Fibroblast of the aortic adventitia (primary cell): ENCODE measurements around the gene GPX2. TPM values are rescaled to one million over a fixed set of nuclear protein-coding genes. Genes with fewer than 3 reads are reported as not detected.

Experiments
- DNase-seq: peaks from one replicate; pipeline ENCODE4 v3.0.0-alpha.2; 2010; ENCODE audit warnings: low read depth
- H3K4me3 ChIP-seq: 2 replicates; pipeline ENCODE4 v1.5.1; 2011; ENCODE audit warnings: low read depth, mild to moderate bottlenecking, control low read depth, low read length, moderate library complexity
- total RNA-seq: library from RNA; depleted of rRNA; stranded (reverse); fragments of >200 nt; gene quantifications from 2 replicates; pipeline ENCODE4 v1.2.3, GENCODE V29; 2012; ENCODE audit warnings: low replicate concordance
- TF ChIP-seq, protein P1 (sequence below): IDR thresholded peaks from 2 replicates; pipeline ENCODE4 v1.5.1; 2011; ENCODE audit warnings: mild to moderate bottlenecking, low read length, control low read depth, inconsistent platforms; ENCODE audit not compliant: insufficient read depth

The GPX2 gene
- total RNA-seq, 1 donor: not detected

DNA sequence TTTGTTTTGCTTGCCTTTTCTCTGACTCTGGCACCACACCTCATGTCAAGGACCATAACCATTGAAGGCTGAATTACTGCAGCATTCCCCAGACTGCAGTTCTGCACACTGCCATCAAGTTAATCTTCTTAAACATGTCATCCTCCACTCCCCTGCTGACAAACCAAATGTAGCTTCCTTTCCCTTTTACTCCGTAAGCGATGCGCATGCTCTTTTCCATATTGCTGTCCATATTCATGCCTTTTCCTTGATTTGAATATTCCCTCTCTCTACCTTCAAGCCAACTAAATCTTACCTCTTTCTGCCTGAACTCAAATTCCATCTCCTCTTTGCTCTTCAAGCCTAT is 13.6 kb downstream of the GPX2 start:
- no peak for DNase-seq
- TF ChIP-seq, protein P1, sequence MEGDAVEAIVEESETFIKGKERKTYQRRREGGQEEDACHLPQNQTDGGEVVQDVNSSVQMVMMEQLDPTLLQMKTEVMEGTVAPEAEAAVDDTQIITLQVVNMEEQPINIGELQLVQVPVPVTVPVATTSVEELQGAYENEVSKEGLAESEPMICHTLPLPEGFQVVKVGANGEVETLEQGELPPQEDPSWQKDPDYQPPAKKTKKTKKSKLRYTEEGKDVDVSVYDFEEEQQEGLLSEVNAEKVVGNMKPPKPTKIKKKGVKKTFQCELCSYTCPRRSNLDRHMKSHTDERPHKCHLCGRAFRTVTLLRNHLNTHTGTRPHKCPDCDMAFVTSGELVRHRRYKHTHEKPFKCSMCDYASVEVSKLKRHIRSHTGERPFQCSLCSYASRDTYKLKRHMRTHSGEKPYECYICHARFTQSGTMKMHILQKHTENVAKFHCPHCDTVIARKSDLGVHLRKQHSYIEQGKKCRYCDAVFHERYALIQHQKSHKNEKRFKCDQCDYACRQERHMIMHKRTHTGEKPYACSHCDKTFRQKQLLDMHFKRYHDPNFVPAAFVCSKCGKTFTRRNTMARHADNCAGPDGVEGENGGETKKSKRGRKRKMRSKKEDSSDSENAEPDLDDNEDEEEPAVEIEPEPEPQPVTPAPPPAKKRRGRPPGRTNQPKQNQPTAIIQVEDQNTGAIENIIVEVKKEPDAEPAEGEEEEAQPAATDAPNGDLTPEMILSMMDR: no peak
- H3K4me3 ChIP-seq: no peak overlapping the region

GRCh38 chr14:64928239-64929013 is 14.1 kb downstream of the GPX2 start:
- TF ChIP-seq, protein P1: no peak
- DNase-seq: no peak
- no peak overlapping the region for H3K4me3 ChIP-seq

- TF ChIP-seq, protein P1: no peak
- H3K4me3 ChIP-seq: no peak overlapping the region
Measured at GRCh38 chr14:64927031-64927430, 15.5 kb downstream of the GPX2 start.

DNA sequence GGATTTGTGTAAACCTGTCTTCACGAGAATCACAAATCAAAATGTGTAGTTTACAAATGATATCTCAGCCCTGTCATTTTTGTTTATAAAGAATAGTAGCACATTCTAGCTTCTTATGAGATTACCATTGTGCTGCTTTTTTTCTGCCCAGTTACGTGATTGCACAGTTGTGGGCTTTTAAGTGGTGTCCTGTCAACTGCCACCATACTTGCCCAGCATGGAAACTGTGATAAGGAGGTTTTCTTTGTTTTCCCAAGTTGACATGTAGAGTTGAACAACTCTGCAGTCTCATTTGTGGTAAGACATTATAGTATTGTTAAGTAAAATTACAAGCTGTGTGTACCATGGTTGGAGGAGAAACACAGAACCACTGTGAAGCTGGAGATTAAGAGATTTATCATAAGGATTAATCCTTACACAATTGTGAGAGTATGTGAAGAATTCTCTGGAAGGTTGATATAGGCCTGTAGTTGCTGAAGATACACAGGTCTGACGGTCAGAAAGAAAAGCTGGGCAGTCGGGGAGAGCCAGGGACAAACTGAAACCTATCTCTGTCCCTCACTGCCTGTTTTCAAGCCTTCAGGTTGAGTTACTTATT is 16.0 kb downstream of the GPX2 start:
- DNase-seq: no peak
- no peak overlapping the region for H3K4me3 ChIP-seq
- TF ChIP-seq, protein P1: no peak

More at GRCh38 chr14:64927031-64927430, 15.5 kb downstream of the GPX2 start:
- DNase-seq: no peak

DNA sequence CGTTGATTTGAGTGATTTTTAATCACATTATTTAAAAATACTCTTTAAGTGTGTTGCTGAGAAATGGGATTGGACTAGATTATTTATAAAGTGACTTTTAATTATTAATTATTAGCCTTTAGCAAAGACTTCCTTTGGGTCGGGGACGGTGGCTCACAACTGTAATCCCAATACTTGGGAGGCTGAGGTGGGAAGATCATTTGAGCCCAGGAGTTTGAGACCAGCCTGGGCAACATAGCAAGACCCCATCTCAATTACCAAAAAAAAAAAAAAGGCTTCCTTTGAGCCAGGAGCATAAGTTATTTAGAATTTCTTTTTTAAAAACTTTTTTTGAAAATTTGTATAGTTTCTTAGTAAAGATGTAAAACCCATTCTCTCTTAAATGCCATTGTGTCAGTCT is 19.5 kb downstream of the GPX2 start:
- TF ChIP-seq, protein P1: no peak
- H3K4me3 ChIP-seq: no peak overlapping the region
- DNase-seq: no peak

DNA sequence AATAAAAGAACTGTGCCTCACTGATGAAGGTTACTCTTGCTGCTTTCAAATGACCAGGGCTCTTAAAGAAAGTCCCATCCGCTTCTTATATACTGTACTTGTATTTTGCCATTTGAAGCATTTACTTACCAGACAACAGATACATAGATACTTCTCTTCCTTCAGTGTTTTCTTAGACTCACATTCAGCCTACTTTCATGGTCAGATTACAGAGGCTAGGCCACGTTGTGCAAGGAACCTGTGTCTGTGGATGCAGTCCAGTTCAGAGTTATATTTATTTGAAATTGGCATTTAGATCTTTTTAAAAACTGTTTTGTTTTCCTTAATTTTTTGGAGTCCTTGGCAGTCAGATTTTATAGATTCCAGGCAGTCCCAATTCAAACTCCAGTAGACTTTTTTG is 22.1 kb downstream of the GPX2 start:
- TF ChIP-seq, protein P1: no peak
- H3K4me3 ChIP-seq: no peak overlapping the region

More for the DNA sequence above, 22.1 kb downstream of the GPX2 start:
- no peak for DNase-seq
